ENCODE measurements around the gene ITGA8.
"Not testable (repeated sequence)": the region's sequence is repeated elsewhere in the genome, so short reads cannot be mapped to it uniquely, and the experiment has no call there.

The ITGA8 gene

GRCh38 chr10:15545266-15545665, 174.5 kb downstream of the ITGA8 start:
- no peak for DNase-seq

GRCh38 chr10:15543994-15544393, 175.7 kb downstream of the ITGA8 start:
- DNase-seq, result no peak

DNA sequence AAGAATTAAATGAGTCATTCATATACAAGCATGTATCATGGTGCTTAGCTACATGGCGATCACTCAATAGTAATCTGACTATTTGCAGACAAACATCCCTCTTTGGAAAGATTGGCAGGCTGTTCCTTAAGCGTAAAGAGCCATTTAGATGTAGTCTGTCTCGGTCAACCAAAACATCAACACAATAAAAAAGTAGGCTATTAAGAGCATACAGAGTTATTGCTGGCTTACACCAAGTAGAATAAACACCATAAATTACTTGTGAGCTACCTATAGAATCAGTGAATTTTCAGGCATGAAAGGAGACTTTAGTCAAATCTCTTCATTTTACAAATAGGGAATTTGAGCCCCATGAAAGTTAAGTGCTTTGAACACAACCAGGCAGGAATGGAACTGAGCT, 176.9 kb downstream of the ITGA8 start:
- DNase-seq, result no peak

- DNase-seq, result no peak
Measured at GRCh38 chr10:15541376-15541775, 178.3 kb downstream of the ITGA8 start.

- no peak for DNase-seq
Measured at GRCh38 chr10:15540727-15541126, 179.0 kb downstream of the ITGA8 start.

- no peak for DNase-seq
Measured at GRCh38 chr10:15539262-15539661, 180.5 kb downstream of the ITGA8 start.

DNA sequence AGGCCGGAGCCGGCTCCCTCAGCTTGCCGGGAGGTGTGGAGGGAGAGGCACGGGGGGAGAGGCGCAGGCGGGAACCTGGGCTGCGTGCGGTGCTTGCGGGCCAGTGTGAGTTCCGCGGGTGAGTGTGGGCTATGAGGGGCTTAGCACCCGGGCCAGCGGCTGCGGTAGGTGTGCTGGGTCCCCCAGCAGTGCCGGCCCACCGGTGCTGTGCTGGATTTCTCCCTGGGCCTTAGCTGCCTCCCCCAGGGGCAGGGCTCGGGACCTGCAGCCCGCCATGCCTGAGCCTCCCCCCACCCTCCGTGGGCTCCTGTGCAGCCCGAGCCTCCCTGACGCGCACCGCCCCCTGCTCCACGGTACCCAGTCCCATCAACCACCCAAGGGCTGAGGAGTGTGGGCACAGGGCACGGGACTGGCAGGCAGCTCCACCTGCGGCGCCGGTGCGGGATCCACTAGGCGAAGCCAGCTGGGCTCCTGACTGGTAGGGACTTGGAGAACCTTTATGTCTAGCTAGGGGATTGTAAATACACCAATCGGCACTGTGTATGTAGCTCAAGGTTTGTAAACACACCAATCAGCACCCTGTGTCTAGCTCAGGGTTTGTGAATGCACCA, 184.7 kb downstream of the ITGA8 start:
- not testable (repeated sequence) for DNase-seq

DNA sequence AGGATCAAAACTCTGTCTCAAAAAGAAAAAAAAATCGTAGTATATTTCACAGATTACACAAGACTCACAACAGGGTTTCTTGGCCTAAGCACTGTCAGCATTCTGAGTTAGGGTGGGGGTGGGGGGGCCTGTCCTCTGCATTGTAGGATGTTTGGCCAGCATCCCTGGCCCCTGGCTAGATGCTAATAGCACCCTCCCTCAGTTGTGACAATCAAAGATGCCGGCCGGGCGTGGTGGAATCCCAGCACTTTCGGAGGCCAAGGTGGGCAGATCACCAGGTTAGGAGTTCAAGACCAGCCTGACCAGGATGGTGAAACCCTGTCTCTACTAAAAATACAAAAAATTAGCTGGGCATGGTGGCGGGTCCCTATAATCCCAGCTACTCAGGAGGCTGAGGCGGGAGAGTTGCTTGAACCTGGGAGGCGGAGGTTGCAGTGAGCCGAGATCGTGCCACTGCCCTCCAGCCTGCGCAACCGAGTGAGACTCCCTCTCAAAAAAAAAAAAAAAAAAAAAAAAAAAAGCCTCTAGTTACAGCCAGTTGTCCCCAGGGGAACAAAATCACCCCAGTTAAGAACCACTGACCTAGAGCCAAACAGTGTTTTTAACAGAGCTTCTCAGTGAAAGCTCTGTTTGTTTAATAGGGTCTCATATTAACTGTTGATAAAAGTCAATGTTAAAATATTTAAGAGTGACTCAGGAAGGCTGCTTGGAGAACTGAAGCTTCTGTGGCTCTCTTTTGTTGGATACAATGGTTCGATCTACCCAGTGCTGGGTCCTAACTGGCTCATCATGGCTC, 187.6 kb downstream of the ITGA8 start:
- no peak for DNase-seq

DNA sequence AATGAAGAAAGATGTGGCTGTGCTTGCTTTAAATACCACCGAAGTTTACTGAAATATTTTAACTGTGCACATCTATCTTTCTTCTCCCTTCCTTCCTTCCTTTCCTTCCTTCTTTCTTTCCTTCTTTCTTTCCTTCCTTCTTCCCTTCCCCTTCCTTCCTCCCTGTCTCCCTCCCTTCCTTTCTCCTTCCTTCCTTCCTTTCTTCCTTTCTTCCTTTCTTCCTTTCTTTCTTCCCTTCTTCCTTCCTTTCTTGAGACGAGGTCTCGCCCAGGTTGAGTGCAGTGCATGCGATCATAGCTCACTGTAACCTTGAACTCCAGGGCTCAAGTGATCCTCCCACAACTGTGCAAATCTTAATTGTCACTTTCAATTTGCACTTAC, 190.9 kb downstream of the ITGA8 start:
- DNase-seq, result no peak

DNA sequence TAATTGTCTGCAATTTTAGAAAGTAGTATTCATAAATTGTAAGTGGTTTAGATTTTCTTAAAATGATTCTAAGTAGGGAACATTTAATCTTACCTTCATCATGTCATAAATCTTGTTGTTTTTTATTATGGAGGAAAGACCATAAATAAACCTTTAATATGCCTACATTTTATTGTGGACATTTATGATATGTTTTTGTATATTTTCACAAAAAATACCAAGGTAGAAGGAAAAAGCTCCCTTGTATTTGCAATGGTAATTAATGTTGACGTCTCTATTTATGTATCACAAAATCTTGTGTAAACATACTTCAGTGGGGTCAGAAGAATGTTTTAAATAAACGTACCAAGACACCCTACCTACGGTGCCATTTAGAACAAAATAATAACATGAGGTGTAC, 193.0 kb downstream of the ITGA8 start:
- DNase-seq, result no peak

GRCh38 chr10:15521328-15521903, 198.3 kb downstream of the ITGA8 start:
- DNase-seq, result no peak

DNA sequence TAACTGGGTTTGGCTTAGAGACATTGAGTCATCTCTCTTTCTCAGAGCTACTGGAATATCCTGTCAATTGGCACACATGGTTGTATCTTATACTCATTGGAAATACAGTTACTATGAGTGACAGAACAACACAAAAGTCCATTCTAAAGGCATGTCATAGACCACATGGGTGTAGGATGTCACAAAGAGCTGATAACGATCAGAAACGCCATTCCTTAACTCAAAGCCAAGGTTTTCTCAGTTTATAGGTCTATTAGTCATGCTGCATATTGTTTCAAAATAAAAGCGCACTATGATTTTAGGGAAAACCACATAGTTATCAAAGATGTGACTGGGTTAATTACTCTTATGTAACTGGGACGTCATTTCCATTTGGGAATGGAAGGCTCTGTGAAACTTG, 201.5 kb downstream of the ITGA8 start:
- DNase-seq, result no peak

DNA sequence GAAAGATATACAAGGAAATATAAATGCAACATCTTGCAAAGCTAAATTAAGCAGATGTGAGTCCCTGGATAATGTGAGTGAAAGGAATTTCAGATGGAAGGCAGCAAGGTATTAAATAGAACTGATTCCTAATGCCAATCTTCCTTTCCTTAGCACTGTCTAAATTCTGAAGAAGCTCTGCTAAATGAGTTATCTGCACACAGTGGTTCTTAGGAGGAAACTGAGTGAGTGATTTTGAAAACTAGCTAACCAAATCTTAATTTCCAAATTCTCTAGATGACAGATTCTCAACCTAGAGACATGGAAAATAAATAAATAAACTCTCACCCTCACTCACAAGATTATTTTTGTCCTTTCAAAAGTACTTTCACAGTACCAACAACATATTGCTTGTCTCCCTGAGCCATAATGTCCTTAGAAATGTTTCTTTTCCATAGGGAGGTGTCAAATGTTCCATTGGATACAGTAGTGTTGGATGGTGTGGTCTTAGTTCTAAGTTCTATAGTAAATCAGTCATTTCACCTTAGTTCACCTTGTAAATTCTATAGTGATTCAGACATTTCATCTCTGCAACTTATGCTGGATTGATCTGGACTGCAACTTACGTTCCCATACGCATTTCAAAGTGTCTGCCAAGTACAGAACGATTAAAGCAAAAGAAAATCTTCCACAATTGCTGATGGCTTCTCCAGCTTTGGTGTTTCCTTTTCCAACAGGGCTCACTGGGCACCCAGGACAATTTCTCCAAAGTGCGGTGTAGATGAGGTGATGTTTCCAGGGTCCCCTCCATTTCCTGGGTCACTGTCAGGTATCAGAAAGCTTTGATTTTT, 203.3 kb downstream of the ITGA8 start:
- no peak for DNase-seq

DNA sequence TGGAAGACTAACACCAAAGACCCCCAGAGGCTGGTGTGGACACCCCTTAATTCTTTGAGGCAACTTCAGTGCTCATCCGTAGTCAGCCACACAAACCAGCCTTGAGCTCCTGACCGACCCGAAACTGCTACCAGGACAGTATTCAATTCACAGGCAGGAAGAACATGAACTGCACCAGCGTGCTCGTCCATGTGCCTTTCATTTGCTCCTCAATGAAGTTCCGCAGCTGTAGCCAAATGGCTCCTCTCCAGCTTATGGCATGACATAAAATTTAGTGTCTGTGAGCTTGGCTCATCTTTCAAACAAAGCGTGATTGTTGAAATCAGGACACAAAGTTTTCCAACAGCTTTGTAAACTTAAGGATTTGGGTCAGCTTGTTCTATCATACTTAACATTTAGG, 204.5 kb downstream of the ITGA8 start:
- DNase-seq, result no peak

DNA sequence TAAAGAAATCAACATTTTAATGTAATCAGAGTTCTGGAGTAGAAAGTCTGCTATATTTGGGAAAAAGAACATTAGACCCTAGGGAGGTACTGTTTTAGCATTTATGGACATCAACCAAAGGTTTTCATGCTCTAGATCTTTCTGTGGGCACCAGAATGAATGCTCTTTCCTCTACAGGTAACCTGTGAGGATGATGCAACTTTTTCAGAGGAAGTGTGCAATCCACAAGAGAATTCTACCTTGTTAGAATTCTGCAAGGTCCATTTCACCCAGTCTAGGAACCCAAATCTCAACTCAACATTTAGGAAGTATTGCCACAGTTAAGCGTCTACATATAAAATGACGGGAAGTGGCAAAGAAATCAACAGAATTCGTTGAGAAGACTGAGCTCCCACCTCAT, 208.8 kb downstream of the ITGA8 start:
- DNase-seq, result no peak

DNA sequence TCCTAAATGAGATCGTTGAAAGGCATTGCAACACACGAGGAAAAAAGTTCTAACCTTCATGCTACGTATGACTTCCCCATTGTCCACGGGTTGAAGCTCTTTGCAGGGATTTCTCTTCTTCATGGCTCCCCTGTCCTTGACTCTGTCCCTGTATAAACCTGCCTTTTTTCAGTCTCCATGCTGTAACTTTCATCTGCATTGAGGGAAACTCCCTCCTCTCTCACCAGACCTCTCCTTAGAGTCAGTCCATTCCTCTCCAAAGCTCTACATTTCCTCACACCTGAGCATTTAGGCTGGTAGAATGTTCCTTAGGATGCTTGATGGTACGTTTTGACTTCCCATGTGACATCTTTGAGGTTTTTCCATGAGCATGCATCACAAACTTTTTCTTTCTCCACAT, 214.4 kb downstream of the ITGA8 start:
- DNase-seq, result no peak

GRCh38 chr10:15504101-15504840, 215.5 kb downstream of the ITGA8 start:
- no peak for DNase-seq

DNA sequence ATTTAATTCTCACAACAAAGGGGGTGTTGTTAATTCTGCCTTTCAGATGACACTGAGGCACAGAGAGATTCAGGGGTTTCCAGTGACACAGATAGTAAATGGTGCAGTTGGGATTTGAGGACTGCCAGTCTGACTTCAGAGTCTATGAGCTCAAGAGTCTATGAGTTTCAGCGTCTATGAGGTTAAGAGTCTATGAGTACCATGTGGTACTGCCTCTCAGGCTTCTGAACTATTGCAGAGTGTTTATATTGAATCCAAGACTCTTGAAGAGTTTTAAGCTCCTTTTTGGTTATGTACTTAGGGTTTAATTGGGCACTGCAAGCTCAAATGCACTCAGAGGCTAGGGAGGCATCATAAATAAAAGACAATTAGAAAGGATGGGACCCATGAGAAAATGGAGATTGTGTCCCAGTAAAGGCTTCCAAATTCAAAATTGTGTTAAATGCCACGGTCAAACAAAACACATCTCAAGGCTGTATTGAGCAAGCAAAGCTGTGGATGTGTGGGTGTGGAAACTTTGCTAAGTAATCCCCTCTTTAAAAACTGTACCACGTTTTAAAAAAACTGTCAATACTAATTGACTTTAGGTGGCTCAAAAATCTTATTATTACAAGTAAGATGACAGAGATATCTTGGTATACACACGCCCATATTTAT, 224.7 kb downstream of the ITGA8 start:
- DNase-seq, result no peak

GRCh38 chr10:15491856-15492642, 227.7 kb downstream of the ITGA8 start:
- DNase-seq, result no peak

DNA sequence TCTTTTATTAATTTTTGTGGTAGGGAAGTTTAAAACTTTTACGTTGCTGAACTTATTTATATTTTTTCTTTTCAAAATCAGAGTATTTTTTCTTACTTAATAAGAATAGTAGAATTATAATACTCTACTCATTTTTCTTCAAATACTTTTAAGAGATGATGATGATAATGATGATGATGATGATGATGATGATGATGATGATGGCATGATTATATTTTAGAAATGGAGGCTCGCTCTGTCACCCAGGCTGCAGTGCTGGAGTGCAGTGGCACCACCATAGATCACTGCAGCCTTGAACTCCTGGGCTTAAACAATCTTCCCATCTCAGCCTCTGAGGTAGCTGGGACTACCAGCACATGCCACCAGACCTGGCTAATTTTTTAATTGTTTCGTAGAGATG, 230.3 kb downstream of the ITGA8 start:
- DNase-seq, result no peak

DNA sequence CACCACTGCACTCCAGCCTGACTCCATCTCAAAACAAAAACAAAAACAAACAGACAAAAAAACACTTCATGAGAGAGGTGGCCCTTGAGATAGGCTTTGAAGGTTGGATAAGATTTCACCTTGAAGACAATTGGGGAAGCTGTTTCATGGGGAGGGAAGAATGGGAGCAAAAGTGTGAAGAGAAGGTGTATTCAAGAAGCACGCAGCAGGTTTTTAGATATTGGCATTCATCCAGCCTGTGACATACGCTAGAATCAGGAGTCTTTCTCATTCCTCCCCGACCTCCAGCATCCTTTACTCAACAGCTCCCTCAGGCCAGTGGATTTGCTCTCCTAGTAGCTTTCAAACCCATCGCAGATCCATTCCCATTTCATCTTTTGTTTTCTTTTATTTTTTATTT, 232.3 kb downstream of the ITGA8 start:
- DNase-seq, result no peak

All from 8988T (cell line).